ENCODE measurements around the gene CAMK2D. TPM values are rescaled to one million over a fixed set of nuclear protein-coding genes. Genes with fewer than 3 reads are reported as not detected.
A peak's percentile ranks its signal among the peaks of the same experiment; 100 is the strongest.
"Not testable (repeated sequence)": the region's sequence is repeated elsewhere in the genome, so short reads cannot be mapped to it uniquely, and the experiment has no call there.

CAMK2D gene
- 100 to 1,000 TPM in 1 of 2 donors, 10 to 100 TPM in 1; 69.5 to 109 TPM for total RNA-seq

DNA sequence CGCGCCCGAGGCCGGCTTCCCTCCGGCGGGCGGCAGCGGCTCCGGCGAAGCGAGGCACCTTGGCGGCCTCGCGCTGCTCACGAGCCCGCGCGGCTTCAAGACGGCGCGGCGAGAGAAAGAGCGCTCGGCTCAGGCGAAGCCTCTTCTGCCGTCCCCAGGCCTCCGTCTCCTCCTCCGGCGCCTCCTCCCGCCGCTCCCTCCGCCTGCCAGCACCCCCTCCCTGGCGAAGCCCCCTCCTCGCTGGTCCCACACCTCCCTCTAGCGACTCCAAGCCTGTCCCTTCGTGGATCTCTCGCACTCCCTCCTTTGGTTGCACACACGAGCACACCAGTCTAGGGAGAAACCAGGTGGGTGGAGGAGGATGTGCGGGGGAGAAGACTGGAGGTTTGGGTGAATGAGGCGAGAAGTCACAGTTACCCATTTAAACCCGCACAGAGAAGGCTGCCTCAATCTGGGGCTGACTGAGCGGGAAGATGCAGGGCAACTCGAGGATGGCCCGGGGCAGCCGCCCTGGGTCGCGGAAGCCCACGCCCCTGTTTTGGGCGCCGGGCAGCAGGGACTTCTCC, at the start of gene CAMK2D:
Gene CAMK2D (minus strand): TSS at position 119 of the 566 bp plus-strand sequence. CDS start 670 bp downstream, outside the sequence.
- Histone ChIP-seq H3K4me1 (no peaks in the 10 kb centered on the region), H3K36me3 (no peaks in the 10 kb centered on the region), H3K9me3 (no peaks in the 10 kb centered on the region), H3K9ac (ENCODE audit: low read depth in 2 of 2, low read length in 2 of 2) (peak within 1 kb of the TSS; percentile 96 to 99), H3K27ac (peak within 1 kb of the TSS; percentile 100), H3K4me3 (peak within 1 kb of the TSS; percentile 78), H3K27me3 (no peaks in the 10 kb centered on the region)
- TF ChIP-seq, protein P1, sequence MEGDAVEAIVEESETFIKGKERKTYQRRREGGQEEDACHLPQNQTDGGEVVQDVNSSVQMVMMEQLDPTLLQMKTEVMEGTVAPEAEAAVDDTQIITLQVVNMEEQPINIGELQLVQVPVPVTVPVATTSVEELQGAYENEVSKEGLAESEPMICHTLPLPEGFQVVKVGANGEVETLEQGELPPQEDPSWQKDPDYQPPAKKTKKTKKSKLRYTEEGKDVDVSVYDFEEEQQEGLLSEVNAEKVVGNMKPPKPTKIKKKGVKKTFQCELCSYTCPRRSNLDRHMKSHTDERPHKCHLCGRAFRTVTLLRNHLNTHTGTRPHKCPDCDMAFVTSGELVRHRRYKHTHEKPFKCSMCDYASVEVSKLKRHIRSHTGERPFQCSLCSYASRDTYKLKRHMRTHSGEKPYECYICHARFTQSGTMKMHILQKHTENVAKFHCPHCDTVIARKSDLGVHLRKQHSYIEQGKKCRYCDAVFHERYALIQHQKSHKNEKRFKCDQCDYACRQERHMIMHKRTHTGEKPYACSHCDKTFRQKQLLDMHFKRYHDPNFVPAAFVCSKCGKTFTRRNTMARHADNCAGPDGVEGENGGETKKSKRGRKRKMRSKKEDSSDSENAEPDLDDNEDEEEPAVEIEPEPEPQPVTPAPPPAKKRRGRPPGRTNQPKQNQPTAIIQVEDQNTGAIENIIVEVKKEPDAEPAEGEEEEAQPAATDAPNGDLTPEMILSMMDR (IDR thresholded peaks at IDR 0.05): peak; percentile 34
- DNase-seq: peak; percentile 91
- intact Hi-C loops (cut with DNase I): loop anchor here (2.0 to 5.0 kb wide), 2 partner anchors 215 to 364 kb away; no protein-coding TSS in a partner anchor

DNA sequence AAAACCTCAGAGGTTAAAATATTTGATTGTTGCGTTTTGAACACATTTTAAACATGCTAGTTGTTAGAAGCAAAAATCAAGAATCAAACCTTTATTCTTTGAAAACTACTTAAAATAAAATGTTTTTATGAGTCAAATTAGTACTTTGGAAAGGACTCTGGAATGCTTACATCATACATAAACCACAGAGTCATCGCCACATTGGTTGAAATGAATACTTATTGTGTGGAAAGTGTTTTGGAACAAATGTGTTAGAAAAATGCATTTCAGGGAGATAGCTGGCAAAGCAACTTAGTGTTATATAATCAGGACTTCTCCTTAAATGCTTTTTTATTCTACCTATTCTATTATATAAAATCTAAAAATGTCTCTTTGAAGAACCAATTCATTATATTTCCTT, 49.4 kb upstream of the CAMK2D start:
- no peak overlapping the region for H3K9ac ChIP-seq (ENCODE audit: low read depth in 2 of 2, low read length in 2 of 2)
- H3K9me3 ChIP-seq: no peaks in the 10 kb centered on the region
- DNase-seq: no peak

DNA sequence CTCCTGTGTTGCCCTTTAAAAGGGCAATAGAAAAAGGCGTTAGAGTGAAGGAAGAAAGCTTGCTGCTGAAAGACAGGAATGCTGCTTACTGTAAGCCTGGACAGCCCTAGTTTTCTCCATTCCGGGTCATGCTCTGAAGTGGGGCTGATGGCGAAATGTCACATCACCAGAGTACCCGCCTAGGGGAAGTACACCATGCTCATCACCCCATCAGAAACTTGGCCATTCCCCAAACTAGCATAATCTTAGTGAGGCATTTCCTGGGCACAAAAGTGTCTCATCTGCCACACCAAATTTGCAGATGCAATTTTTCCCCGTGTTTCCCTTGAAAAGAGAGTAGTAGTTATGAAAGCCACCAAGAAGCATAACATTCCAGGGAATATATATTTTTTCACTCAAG, 47.8 kb upstream of the CAMK2D start:
- Histone ChIP-seq H3K27me3 (no peaks in the 10 kb centered on the region), H3K9ac (ENCODE audit: low read depth in 2 of 2, low read length in 2 of 2) (no peak overlapping the region), H3K4me3 (no peak overlapping the region), H3K27ac (no peak overlapping the region), H3K36me3 (no peaks in the 10 kb centered on the region), H3K4me1 (no peaks in the 10 kb centered on the region), H3K9me3 (no peaks in the 10 kb centered on the region)
- intact Hi-C loops (cut with DNase I): no loop called here
- TF ChIP-seq, protein P1 (IDR thresholded peaks at IDR 0.05): no peak
- DNase-seq: no peak

More for the DNA sequence above, 49.4 kb upstream of the CAMK2D start:
- Histone ChIP-seq H3K4me1 (no peaks in the 10 kb centered on the region), H3K27ac (no peak overlapping the region), H3K4me3 (no peak overlapping the region), H3K27me3 (no peaks in the 10 kb centered on the region), H3K36me3 (no peaks in the 10 kb centered on the region)
- TF ChIP-seq, protein P1 (IDR thresholded peaks at IDR 0.05): no peak
- intact Hi-C loops (cut with DNase I): no loop called here

DNA sequence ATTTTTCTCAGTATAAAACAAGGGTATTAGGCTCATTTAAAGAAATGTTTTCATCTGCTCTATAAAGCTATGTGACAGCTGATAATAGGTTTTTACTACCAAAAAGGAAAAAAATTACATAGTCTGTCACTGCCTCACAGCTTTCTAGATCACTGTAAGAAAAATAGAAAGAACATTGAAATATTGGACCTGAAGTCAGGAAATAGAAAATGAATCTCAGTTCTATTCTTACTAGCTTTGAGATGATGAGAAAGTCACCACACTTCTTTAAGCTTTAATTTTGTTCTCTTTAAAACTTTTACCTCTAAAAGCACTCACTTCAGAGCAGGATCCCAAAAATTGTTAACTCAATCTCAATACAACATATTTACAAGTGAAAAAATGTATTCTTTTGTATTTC, 45.3 kb upstream of the CAMK2D start:
- intact Hi-C loops (cut with DNase I): no loop called here
- Histone ChIP-seq H3K36me3 (no peaks in the 10 kb centered on the region), H3K4me1 (no peaks in the 10 kb centered on the region), H3K4me3 (no peak overlapping the region), H3K27me3 (no peaks in the 10 kb centered on the region), H3K9me3 (no peaks in the 10 kb centered on the region), H3K9ac (ENCODE audit: low read depth in 2 of 2, low read length in 2 of 2) (no peak overlapping the region), H3K27ac (no peak overlapping the region)
- TF ChIP-seq, protein P1 (IDR thresholded peaks at IDR 0.05): no peak
- no peak for DNase-seq

DNA sequence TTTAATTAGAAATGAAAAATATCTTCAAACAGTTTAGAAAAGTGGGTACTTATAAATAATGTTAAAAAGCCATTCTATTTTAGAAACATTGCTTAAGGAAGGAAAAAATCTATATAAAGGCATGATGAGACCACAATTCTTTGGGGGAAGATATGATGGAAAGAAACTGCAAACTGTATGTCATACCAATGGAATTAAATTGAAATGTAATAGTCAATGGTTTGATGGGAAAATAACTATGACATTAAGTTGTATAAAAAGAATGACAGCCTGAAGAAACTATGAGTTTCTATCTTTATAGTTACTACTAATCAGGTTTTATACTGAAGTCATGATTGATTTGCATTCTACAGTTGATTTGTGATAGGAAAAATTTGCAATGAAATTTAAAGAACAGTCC, 40.3 kb upstream of the CAMK2D start:
- no peak overlapping the region for H3K27ac ChIP-seq
- no peaks in the 10 kb centered on the region for H3K27me3 ChIP-seq
- H3K9me3 ChIP-seq: no peaks in the 10 kb centered on the region
- no peak for DNase-seq
- intact Hi-C loops (cut with DNase I): no loop called here
- no peaks in the 10 kb centered on the region for H3K4me1 ChIP-seq
- no peak overlapping the region for H3K4me3 ChIP-seq
- H3K36me3 ChIP-seq: no peaks in the 10 kb centered on the region
- no peak overlapping the region for H3K9ac ChIP-seq (ENCODE audit: low read depth in 2 of 2, low read length in 2 of 2)
- TF ChIP-seq, protein P1 (IDR thresholded peaks at IDR 0.05): no peak

DNA sequence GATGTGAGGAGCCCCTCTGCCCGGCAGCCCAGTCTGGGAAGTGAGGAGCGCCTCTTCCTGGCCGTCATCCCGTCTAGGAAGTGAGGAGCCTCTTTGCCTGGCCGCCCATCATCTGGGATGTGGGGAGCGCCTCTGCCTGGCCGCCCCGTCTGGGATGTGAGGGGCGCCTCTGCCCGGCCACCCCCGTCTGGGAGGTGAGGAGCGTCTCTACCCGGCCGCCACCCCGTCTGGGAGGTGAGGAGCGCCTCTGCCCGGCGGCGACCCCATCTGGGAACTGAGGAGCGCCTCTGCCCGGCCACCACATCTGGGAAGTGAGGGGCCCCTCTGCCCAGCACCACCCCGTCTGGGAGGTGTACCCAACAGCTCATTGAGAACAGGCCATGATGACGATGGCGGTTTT, 34.8 kb upstream of the CAMK2D start:
- DNase-seq; H3K9ac ChIP-seq (ENCODE audit: low read depth in 2 of 2, low read length in 2 of 2); H3K27ac ChIP-seq; intact Hi-C loops (cut with DNase I); H3K4me3 ChIP-seq; H3K9me3 ChIP-seq; H3K4me1 ChIP-seq; H3K36me3 ChIP-seq; H3K27me3 ChIP-seq: not testable (repeated sequence)

All from colonic mucosa (tissue), 4 donors.